Subcutaneous abdominal adipose tissue (tissue), 5 donors: ENCODE measurements around the gene MOGAT1.
A peak's percentile ranks its signal among the peaks of the same experiment; 100 is the strongest.

Experiments used
- H3K27ac ChIP-seq: one replicate; pipeline ENCODE4 v1.7.0; 2013; ENCODE audit warnings: low read depth, mild to moderate bottlenecking, inconsistent platforms, low read length, moderate library complexity
- H3K27me3 ChIP-seq, 5 donors: one replicate each; pipeline ENCODE4 v1.7.0; 2013; ENCODE audit warnings: low read length in 5 of 5, inconsistent platforms in 1 of 5; ENCODE audit not compliant: control insufficient read depth in 5 of 5, insufficient read depth in 4 of 5
- H3K36me3 ChIP-seq, 5 donors: one replicate each; pipeline ENCODE4 v1.7.0; 2013; ENCODE audit warnings: low read length in 5 of 5; ENCODE audit not compliant: control insufficient read depth in 5 of 5, insufficient read depth in 5 of 5
- H3K4me1 ChIP-seq, 5 donors: one replicate each; pipeline ENCODE4 v1.7.0; 2013; ENCODE audit warnings: low read length in 5 of 5, mild to moderate bottlenecking in 3 of 5, moderate library complexity in 1 of 5; ENCODE audit not compliant: control insufficient read depth in 5 of 5, insufficient read depth in 5 of 5
- H3K4me3 ChIP-seq, 5 donors: one replicate each; pipeline ENCODE4 v1.7.0; 2013; ENCODE audit warnings: low read length in 5 of 5, low read depth in 1 of 5
- H3K9ac ChIP-seq, 5 donors: one replicate each; pipeline ENCODE4 v1.7.0; 2013; ENCODE audit warnings: low read length in 5 of 5, mild to moderate bottlenecking in 4 of 5, moderate library complexity in 3 of 5
- H3K9me3 ChIP-seq, 5 donors: one replicate each; pipeline ENCODE4 v1.7.0; 2013; ENCODE audit warnings: low read length in 5 of 5; ENCODE audit not compliant: control insufficient read depth in 5 of 5
- donor health status: healthy.
- donor health status: healthy.
- donor health status: healthy.
- donor health status: healthy.
- donor health status: healthy.

The MOGAT1 gene

GRCh38 chr2:222671259-222672067 lies at the start of gene MOGAT1:
Gene MOGAT1 (plus strand): TSS chr2:222671658. CDS start chr2:222671786, 128 bp downstream.
- Histone ChIP-seq H3K9me3 (no peaks in the 10 kb centered on the region), H3K27ac (peak within 1 kb of the TSS; percentile 25), H3K36me3 (no peaks in the 10 kb centered on the region), H3K4me3 (peak within 1 kb of the TSS; percentile 60 to 79 (median 72)), H3K4me1 (peaks cover 0 to 41% (median 24%) of the 10 kb centered on the region in 5 donors), H3K27me3 (peaks cover 0 to 4% (median 0%) of the 10 kb centered on the region in 5 donors), H3K9ac (peak within 1 kb of the TSS in 4 of 5 donors; percentile 35 to 65 (median 48))

GRCh38 chr2:222621893-222622292 lies 49.6 kb upstream of the MOGAT1 start:
- peaks cover 0 to 16% (median 0%) of the 10 kb centered on the region in 5 donors for H3K4me1 ChIP-seq
- H3K4me3 ChIP-seq: no peak overlapping the region
- H3K36me3 ChIP-seq: peaks cover 25 to 54% (median 42%) of the 10 kb centered on the region in 5 donors
- no peaks in the 10 kb centered on the region for H3K27me3 ChIP-seq
- H3K27ac ChIP-seq: no peak overlapping the region
- no peaks in the 10 kb centered on the region for H3K9me3 ChIP-seq
- no peak overlapping the region for H3K9ac ChIP-seq

- no peaks in the 10 kb centered on the region for H3K9me3 ChIP-seq
- H3K4me3 ChIP-seq: no peak overlapping the region
- peak overlapping the region in 2 of 5 donors; percentile 13 to 46 for H3K9ac ChIP-seq
- H3K27ac ChIP-seq: no peak overlapping the region
- peaks cover 30 to 58% (median 43%) of the 10 kb centered on the region in 5 donors for H3K36me3 ChIP-seq
- H3K4me1 ChIP-seq: peaks cover 0 to 16% (median 0%) of the 10 kb centered on the region in 5 donors
- no peaks in the 10 kb centered on the region for H3K27me3 ChIP-seq
These were observed 48.5 kb upstream of the MOGAT1 start for GRCh38 chr2:222622910-222623309.

- Histone ChIP-seq H3K27ac (no peak overlapping the region), H3K9ac (no peak overlapping the region), H3K36me3 (peaks cover 31 to 64% (median 49%) of the 10 kb centered on the region in 5 donors), H3K4me3 (no peak overlapping the region), H3K9me3 (no peaks in the 10 kb centered on the region), H3K4me1 (peaks cover 0 to 16% (median 0%) of the 10 kb centered on the region in 5 donors), H3K27me3 (no peaks in the 10 kb centered on the region)
These were observed 47.6 kb upstream of the MOGAT1 start for GRCh38 chr2:222623756-222624309.

- Histone ChIP-seq H3K27ac (no peak overlapping the region), H3K36me3 (peaks cover 51 to 73% (median 64%) of the 10 kb centered on the region in 5 donors), H3K4me3 (no peak overlapping the region)
These were observed 43.7 kb upstream of the MOGAT1 start for GRCh38 chr2:222627764-222628163.

GRCh38 chr2:222635295-222635694 lies 36.2 kb upstream of the MOGAT1 start:
- Histone ChIP-seq H3K4me3 (no peak overlapping the region), H3K4me1 (no peaks in the 10 kb centered on the region), H3K27me3 (no peaks in the 10 kb centered on the region), H3K9ac (no peak overlapping the region), H3K27ac (no peak overlapping the region), H3K36me3 (peaks cover 30 to 68% (median 54%) of the 10 kb centered on the region in 5 donors), H3K9me3 (no peaks in the 10 kb centered on the region)

More at GRCh38 chr2:222627764-222628163, 43.7 kb upstream of the MOGAT1 start:
- H3K9ac ChIP-seq: no peak overlapping the region
- H3K4me1 ChIP-seq: peaks cover 0 to 9% (median 0%) of the 10 kb centered on the region in 5 donors
- H3K27me3 ChIP-seq: no peaks in the 10 kb centered on the region
- no peaks in the 10 kb centered on the region for H3K9me3 ChIP-seq

- no peaks in the 10 kb centered on the region for H3K27me3 ChIP-seq
- H3K9ac ChIP-seq: no peak overlapping the region
- H3K4me1 ChIP-seq: no peaks in the 10 kb centered on the region
- H3K27ac ChIP-seq: no peak overlapping the region
- no peaks in the 10 kb centered on the region for H3K9me3 ChIP-seq
- no peak overlapping the region for H3K4me3 ChIP-seq
- peaks cover 29 to 61% (median 54%) of the 10 kb centered on the region in 5 donors for H3K36me3 ChIP-seq
These were observed 34.4 kb upstream of the MOGAT1 start for GRCh38 chr2:222637067-222637466.

- peaks cover 0 to 4% (median 0%) of the 10 kb centered on the region in 5 donors for H3K4me1 ChIP-seq
- H3K4me3 ChIP-seq: no peak overlapping the region
- no peak overlapping the region for H3K27ac ChIP-seq
- H3K9ac ChIP-seq: no peak overlapping the region
- H3K36me3 ChIP-seq: peaks cover 23 to 44% (median 43%) of the 10 kb centered on the region in 5 donors
- H3K9me3 ChIP-seq: no peaks in the 10 kb centered on the region
- H3K27me3 ChIP-seq: no peaks in the 10 kb centered on the region
These were observed 30.1 kb upstream of the MOGAT1 start for GRCh38 chr2:222641336-222641735.

- Histone ChIP-seq H3K4me3 (no peak overlapping the region), H3K36me3 (peaks cover 27 to 55% (median 38%) of the 10 kb centered on the region in 5 donors), H3K4me1 (peaks cover 0 to 4% (median 0%) of the 10 kb centered on the region in 5 donors)
These were observed 28.3 kb upstream of the MOGAT1 start for GRCh38 chr2:222643134-222643533.

GRCh38 chr2:222646008-222646407 lies 25.4 kb upstream of the MOGAT1 start:
- peaks cover 18 to 40% (median 28%) of the 10 kb centered on the region in 5 donors for H3K36me3 ChIP-seq
- H3K9me3 ChIP-seq: no peaks in the 10 kb centered on the region
- no peak overlapping the region for H3K4me3 ChIP-seq
- H3K9ac ChIP-seq: no peak overlapping the region
- peaks cover 0 to 4% (median 0%) of the 10 kb centered on the region in 5 donors for H3K4me1 ChIP-seq
- no peaks in the 10 kb centered on the region for H3K27me3 ChIP-seq
- no peak overlapping the region for H3K27ac ChIP-seq

More at GRCh38 chr2:222643134-222643533, 28.3 kb upstream of the MOGAT1 start:
- Histone ChIP-seq H3K27me3 (no peaks in the 10 kb centered on the region), H3K27ac (no peak overlapping the region), H3K9me3 (no peaks in the 10 kb centered on the region), H3K9ac (no peak overlapping the region)
